Activated T-cell treated with anti-CD3 and anti-CD28 coated beads, Interleukin-2, amount 50 U/mL, for 48 hours (primary cell): Measurements from ENCODE around the gene ZMAT1.
A peak's percentile ranks its signal among the peaks of the same experiment; 100 is the strongest.
"Not testable (repeated sequence)": the region's sequence is repeated elsewhere in the genome, so short reads cannot be mapped to it uniquely, and the experiment has no call there.

Source experiments
- DNase-seq, 2 experiments: peaks; one replicate each; pipeline ENCODE4 v3.0.0-alpha.2; 2020

ZMAT1 gene

DNA sequence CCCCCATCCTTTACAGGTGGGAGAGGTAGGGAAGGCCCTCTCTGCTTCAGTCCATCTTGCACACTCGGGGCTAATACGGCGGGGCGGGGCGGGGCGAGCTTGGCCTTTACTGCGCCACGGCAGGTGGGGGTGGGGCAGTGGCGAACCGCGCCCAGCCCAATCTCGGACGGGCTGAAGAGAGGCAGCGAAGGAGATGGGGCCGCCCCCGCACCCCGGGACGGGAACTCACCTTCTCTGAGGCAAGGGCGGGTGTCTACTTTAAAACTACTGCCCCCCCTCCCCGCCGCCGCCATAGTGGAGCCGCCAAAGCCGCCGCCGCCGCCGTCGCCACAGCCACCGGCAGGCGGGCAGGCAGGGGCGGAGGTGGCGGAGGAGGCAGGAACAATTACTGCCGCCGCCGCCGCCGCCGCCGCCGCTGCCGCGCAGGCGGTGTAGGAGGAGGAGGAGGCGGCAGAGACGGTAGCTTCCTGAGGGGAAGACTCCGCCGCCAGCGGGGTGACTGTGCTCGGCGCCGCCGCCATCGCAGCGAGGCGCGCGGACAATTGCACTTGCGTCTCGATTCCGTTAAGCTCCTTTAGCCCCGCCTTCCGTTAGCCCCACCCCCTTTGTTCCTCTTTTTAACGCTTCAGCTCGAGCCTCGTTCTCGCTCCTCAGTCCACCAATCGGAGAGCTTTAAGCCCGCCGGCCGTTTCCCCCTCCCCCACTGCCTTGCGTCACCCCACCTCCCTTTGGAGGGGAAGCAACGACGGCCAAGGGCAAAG, at the start of gene ZMAT1:
TSS of gene ZMAT1 (minus strand) at position 540 of the 761 bp plus-strand sequence. CDS start at position 521, 19 bp downstream.
- DNase-seq = peak; percentile 92 to 93

DNA sequence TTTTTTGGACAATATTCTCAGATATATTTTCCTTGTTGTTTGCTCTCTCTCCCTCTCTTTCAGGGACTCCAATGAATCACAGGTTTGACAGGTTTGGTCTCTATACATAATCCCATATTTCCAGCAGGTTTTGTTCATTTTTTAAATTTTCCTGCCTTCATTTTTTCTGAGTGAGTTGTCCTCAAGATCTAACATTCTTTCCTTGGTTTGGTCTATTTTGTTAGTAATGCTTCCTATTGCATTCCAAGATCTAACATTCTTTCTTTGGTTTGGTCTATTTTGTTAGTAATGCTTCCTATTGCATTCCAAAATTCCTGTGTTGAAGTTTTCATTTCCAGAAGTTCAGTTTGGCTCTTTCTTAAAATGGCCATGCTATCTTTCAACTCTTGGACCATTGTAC, 45.3 kb upstream of the ZMAT1 start:
- DNase-seq = no peak

- no peak for DNase-seq
Observed at GRCh38 chrX:101973066-101973465, 41.2 kb upstream of the ZMAT1 start.

DNA sequence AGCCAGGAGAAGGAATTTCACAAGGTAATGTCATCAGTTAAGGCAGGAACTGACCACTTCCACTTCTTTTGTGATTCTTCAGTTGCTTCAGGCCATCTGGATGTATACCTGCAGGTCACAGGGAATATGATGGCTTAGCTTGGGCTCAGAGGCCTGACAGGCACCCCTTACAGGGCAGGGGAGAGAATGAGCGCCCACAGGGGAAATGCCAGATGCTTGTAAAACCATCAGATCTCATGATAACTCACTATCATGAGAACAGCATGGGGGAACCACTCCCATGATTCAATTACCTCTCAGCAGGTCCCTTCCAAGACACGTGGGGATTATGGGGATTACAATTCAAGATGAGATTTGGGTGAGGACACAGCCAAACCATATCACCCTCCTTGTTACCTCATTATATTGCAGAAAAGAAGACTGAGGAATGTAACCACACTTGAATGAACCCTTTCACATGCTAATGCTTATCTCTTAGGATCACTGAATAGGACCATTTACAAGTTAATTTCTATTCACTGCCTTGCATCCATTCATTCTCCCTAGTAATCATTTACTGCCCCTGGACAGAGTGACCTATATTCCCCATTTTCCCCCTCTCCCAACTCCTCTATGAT, 33.2 kb upstream of the ZMAT1 start:
- DNase-seq = not testable (repeated sequence)

GRCh38 chrX:101958139-101958538, 26.3 kb upstream of the ZMAT1 start:
- DNase-seq = no peak

GRCh38 chrX:101957174-101957573, 25.3 kb upstream of the ZMAT1 start:
- DNase-seq = no peak

DNA sequence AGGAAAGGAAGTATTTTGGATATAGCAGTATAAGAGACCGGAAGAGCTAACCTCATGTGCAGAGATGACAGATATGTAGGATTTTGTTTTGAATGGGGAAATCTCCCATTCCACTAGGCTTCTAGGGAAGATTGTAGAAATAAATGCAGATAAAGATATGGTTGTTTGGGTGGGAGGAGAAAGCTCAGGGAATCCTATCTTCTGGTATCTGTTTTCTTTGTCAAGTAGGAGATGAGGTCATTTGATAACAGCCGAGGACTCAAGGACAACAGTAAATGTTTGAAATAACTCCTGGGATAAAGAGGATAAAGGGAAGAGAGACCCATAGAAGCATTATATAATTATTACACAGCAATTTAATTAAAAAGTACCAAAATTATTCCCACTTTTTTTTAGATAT, 24.7 kb upstream of the ZMAT1 start:
- no peak for DNase-seq

GRCh38 chrX:101950581-101950980, 18.8 kb upstream of the ZMAT1 start:
- DNase-seq = no peak

GRCh38 chrX:101932249-101932570, 383 bp upstream of the ZMAT1 start:
- DNase-seq = no peak

GRCh38 chrX:101931136-101931487, 715 bp downstream of the ZMAT1 start:
- no peak for DNase-seq

DNA sequence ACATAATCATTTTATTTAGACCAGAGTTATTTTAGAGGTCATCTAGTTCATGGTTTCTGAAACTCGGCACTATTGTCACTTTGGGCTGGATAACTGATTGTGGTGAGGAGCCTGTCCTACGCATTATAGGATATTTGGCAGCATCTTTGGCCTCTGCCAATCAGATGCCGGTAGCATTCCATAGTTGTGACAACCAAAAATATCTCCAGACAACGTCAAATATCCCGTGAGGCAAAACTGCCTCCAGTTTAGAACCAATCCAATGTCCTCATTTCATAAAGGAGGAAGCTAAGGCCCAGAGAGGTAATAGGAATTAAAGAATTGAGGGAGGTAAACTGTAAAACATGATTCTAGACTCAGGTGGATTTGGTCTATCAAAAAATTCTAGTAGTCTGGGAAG, 6.1 kb downstream of the ZMAT1 start:
- no peak for DNase-seq

DNA sequence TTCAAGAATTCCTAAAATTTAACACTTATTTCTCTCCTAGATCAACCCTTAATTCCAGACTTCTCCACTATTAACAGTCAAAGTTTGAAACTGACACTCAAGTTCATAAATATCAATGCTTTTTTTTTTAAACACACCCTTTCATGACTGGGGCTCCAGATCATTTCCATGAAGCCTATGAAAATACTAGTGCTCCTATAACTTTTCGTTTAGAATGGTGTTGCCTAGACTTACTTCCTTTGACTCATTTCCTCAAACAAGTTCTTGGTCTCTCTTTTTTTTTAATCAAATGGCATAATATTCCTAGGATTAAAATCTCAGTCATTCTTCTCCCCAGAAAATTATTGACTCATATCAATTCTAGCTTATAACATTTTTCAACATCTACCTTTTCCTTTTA, 13.1 kb downstream of the ZMAT1 start:
- DNase-seq = no peak

GRCh38 chrX:101906136-101906796, 25.6 kb downstream of the ZMAT1 start:
- DNase-seq = no peak

GRCh38 chrX:101904996-101905395, 26.8 kb downstream of the ZMAT1 start:
- DNase-seq = no peak
